Stimulated activated CD8-positive, alpha-beta memory T cell treated with anti-CD3 and anti-CD28 coated beads, Interleukin-15, amount 100 ng/mL, for 24 hours (primary cell): ENCODE results near the gene PIK3C2B.
"Not testable (repeated sequence)": the region's sequence is repeated elsewhere in the genome, so short reads cannot be mapped to it uniquely, and the experiment has no call there.

Experiments
- DNase-seq: peaks from one replicate; pipeline ENCODE4 v3.0.0-alpha.2; 2020; ENCODE audit warnings: low read depth

The PIK3C2B gene

GRCh38 chr1:204507317-204508105 lies 12.9 kb upstream of the PIK3C2B start:
- DNase-seq: no peak

- peak; percentile 67 for DNase-seq
Observed at GRCh38 chr1:204506969-204507316, 12.3 kb upstream of the PIK3C2B start.

GRCh38 chr1:204506201-204506968 lies 11.8 kb upstream of the PIK3C2B start:
- DNase-seq: no peak

- DNase-seq: no peak
Observed at GRCh38 chr1:204505674-204506200, 11.1 kb upstream of the PIK3C2B start.

GRCh38 chr1:204503913-204504519 lies 9.4 kb upstream of the PIK3C2B start:
- no peak for DNase-seq

GRCh38 chr1:204503122-204503912 lies 8.7 kb upstream of the PIK3C2B start:
- no peak for DNase-seq

- no peak for DNase-seq
Observed at GRCh38 chr1:204502241-204502640, 7.6 kb upstream of the PIK3C2B start.

GRCh38 chr1:204499511-204500468 lies 5.2 kb upstream of the PIK3C2B start:
- DNase-seq: no peak

GRCh38 chr1:204498981-204499380 lies 4.4 kb upstream of the PIK3C2B start:
- no peak for DNase-seq

- no peak for DNase-seq
Observed at GRCh38 chr1:204495777-204496176, 1.2 kb upstream of the PIK3C2B start.

- no peak for DNase-seq
Observed at GRCh38 chr1:204495078-204495753, 611 bp upstream of the PIK3C2B start.

- DNase-seq: no peak
Observed at GRCh38 chr1:204493984-204494280, 673 bp downstream of the PIK3C2B start.

GRCh38 chr1:204493145-204493983 lies 1.2 kb downstream of the PIK3C2B start:
- DNase-seq: no peak

GRCh38 chr1:204491655-204492054 lies 3.0 kb downstream of the PIK3C2B start:
- DNase-seq: no peak

GRCh38 chr1:204487256-204487615 lies 7.4 kb downstream of the PIK3C2B start:
- no peak for DNase-seq

GRCh38 chr1:204486513-204487255 lies 7.9 kb downstream of the PIK3C2B start:
- DNase-seq: not testable (repeated sequence)

- no peak for DNase-seq
Observed at GRCh38 chr1:204483791-204484190, 10.8 kb downstream of the PIK3C2B start.

- no peak for DNase-seq
Observed at GRCh38 chr1:204480515-204480914, 14.1 kb downstream of the PIK3C2B start.
